ENCODE results near the gene GM2A. TPM values are rescaled to one million over a fixed set of nuclear protein-coding genes. Genes with fewer than 3 reads are reported as not detected.
"Not testable (repeated sequence)": the region's sequence is repeated elsewhere in the genome, so short reads cannot be mapped to it uniquely, and the experiment has no call there.

GM2A gene
- total RNA-seq, 1 donor from 2014 or later: 15.4 TPM

GRCh38 chr5:151235239-151235571 lies 17.8 kb upstream of the GM2A start:
- not testable (repeated sequence) for H3K27ac Mint-ChIP-seq; DNase-seq; H3K4me3 Mint-ChIP-seq; H3K9me3 Mint-ChIP-seq; H3K27me3 Mint-ChIP-seq; H3K36me3 Mint-ChIP-seq (ENCODE audit: low read depth)
- peaks cover 12% of the 10 kb centered on the region for H3K4me1 Mint-ChIP-seq
- intact Hi-C loops (cut with micrococcal nuclease): loop anchor here (5.0 kb wide), 1 partner anchor 108 kb away; no protein-coding TSS in a partner anchor

DNA sequence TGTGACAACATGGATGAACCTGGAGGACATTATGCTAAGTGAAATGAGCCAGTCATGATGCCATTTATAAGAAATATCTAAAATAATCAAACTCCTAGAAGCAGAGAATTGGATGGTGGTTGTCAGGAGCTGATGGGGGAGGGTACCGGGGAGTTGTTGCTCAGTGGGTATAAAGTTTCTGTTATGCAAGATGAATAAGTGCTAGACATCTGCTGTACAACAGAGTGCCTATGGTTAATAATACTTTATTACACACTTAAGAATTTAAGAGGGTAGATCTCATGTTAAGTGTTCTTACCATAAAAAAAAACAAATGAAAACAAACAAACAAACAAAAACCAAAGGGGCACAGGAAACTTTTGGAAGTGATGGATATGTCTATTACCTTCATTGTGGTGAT lies 16.1 kb upstream of the GM2A start:
- intact Hi-C loops (cut with micrococcal nuclease): loop anchor here (5.0 kb wide), 1 partner anchor 110 kb away; no protein-coding TSS in a partner anchor
- Mint-ChIP-seq H3K4me1 (peaks cover 14% of the 10 kb centered on the region), H3K4me3 (no peak overlapping the region)

GRCh38 chr5:151237685-151238084 lies 15.3 kb upstream of the GM2A start:
- Mint-ChIP-seq H3K9me3 (no peaks in the 10 kb centered on the region), H3K36me3 (ENCODE audit: low read depth) (peaks cover 2% of the 10 kb centered on the region), H3K4me3 (no peak overlapping the region), H3K4me1 (peaks cover 14% of the 10 kb centered on the region), H3K27ac (no peak overlapping the region), H3K27me3 (no peaks in the 10 kb centered on the region)
- no peak for DNase-seq
- intact Hi-C loops (cut with micrococcal nuclease): loop anchor here (2.0 to 5.0 kb wide), 2 partner anchors 13 to 110 kb away; partner anchors contain the start of gene CCDC69

More for the DNA sequence above, 16.1 kb upstream of the GM2A start:
- DNase-seq: no peak
- H3K9me3 Mint-ChIP-seq: no peaks in the 10 kb centered on the region
- no peak overlapping the region for H3K27ac Mint-ChIP-seq
- H3K36me3 Mint-ChIP-seq (ENCODE audit: low read depth): peaks cover 2% of the 10 kb centered on the region
- H3K27me3 Mint-ChIP-seq: no peaks in the 10 kb centered on the region

- Mint-ChIP-seq H3K27ac (no peak overlapping the region), H3K4me3 (no peak overlapping the region), H3K4me1 (peaks cover 14% of the 10 kb centered on the region), H3K27me3 (no peaks in the 10 kb centered on the region), H3K36me3 (ENCODE audit: low read depth) (peaks cover 2% of the 10 kb centered on the region), H3K9me3 (no peaks in the 10 kb centered on the region)
- intact Hi-C loops (cut with micrococcal nuclease): loop anchor here (2.0 to 5.0 kb wide), 2 partner anchors 14 to 111 kb away; partner anchors contain the start of gene CCDC69
- DNase-seq: no peak
Observed at GRCh38 chr5:151238303-151238741, 14.7 kb upstream of the GM2A start.

DNA sequence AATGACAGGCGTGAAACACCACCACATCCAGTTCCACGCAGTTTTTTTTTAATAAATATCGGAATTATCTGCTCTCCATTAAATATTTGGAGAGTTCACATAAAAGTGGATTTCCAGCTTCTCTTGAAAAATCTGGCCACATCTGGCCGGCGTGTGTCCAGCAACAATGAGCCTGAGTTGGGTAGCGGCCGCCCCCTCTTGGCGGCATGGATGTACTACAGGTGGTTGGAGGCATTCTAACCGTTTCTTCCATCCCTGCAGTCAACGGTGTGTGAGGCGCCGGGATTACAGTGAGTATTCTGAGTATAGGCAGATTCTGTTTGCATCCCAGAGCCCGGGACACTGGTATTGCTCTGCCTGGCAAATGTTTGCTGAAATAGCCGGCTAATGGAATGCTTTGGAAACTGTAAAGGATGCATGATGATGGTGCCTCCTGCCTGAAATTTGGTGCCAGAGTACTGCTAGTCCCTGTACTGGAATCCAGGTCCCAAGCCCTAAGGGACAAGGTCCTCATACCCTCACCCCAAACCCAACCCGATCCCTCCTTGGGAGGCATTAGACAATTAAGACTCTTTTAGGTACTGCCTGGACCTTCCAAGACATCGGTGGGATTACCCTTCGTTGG lies 13.6 kb upstream of the GM2A start:
- peak; percentile 80 for DNase-seq
- Mint-ChIP-seq H3K9me3 (no peaks in the 10 kb centered on the region), H3K27ac (no peak overlapping the region), H3K27me3 (no peaks in the 10 kb centered on the region), H3K36me3 (ENCODE audit: low read depth) (peaks cover 2% of the 10 kb centered on the region), H3K4me1 (peaks cover 21% of the 10 kb centered on the region), H3K4me3 (no peak overlapping the region)
- intact Hi-C loops (cut with micrococcal nuclease): loop anchor here (2.0 to 5.0 kb wide), 2 partner anchors 15 to 112 kb away; partner anchors contain the start of gene CCDC69

DNA sequence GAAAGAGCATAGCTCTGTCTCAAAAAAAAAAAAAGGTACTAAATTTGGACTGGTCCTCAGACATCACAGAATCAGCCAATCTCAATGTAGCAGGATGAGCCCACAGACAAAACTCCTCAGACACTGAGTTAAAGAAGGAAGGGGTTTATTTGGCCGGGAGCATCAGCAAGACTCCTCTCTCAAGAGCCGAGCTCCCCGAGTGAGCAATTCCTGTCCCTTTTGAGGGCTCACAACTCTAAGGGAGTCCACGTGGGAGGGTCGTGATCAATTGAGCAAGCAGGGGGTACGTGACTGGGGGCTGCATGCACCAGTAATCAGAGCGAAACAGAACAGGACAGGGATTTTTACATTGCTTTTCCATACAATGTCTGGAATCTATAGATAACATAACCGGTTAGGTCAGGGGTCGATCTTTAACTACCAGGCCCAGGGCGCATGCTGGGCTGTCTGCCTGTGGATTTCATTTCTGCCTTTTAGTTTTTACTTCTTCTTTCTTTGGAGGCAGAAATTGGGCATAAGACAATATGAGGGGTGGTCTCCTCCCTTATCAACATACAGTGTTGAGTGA lies 12.6 kb upstream of the GM2A start:
- H3K9me3 Mint-ChIP-seq; H3K36me3 Mint-ChIP-seq (ENCODE audit: low read depth); intact Hi-C loops (cut with micrococcal nuclease); DNase-seq; H3K27me3 Mint-ChIP-seq; H3K4me3 Mint-ChIP-seq; H3K27ac Mint-ChIP-seq: not testable (repeated sequence)
- H3K4me1 Mint-ChIP-seq: peaks cover 20% of the 10 kb centered on the region

DNA sequence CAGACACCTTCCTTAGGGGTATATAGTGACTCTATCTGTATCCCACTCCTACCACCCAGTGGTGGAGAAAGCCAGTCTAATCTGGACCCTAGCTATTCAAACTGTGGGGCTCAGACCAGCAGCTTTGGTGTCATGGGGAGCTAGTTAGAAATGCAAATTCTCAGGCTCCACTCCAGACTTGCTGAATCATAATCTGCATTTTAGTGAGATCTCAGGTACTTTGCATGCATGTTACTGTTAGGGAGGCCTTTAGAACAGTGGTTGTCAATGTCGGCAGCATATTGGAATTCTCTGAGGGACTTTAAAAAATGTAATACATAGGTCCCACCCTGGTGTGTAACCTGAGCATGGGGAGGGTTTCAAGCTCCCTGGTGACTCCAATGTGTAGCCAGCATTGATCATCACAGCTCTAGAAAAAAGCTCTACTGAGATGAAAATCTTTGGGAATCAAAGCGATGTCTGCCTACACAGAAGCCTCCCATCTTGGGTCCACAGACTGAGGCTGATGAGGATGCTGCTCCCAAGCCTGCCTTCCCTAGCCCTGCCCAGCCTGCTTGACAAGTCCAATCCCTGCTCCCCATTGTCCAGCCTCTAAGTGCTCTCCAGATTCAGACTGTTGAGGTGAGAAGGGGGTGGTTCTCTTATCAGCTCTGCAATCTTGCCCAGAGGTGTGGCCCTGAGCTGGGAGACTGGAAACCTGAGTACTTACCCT lies 11.9 kb upstream of the GM2A start:
- intact Hi-C loops (cut with micrococcal nuclease): no loop called here
- H3K4me3 Mint-ChIP-seq: no peak overlapping the region
- no peaks in the 10 kb centered on the region for H3K9me3 Mint-ChIP-seq
- no peak overlapping the region for H3K27ac Mint-ChIP-seq
- no peak for DNase-seq
- no peaks in the 10 kb centered on the region for H3K36me3 Mint-ChIP-seq (ENCODE audit: low read depth)
- peaks cover 24% of the 10 kb centered on the region for H3K4me1 Mint-ChIP-seq
- no peaks in the 10 kb centered on the region for H3K27me3 Mint-ChIP-seq

- DNase-seq: no peak
- Mint-ChIP-seq H3K4me3 (no peak overlapping the region), H3K27ac (no peak overlapping the region), H3K4me1 (peaks cover 24% of the 10 kb centered on the region), H3K27me3 (no peaks in the 10 kb centered on the region), H3K9me3 (no peaks in the 10 kb centered on the region), H3K36me3 (ENCODE audit: low read depth) (no peaks in the 10 kb centered on the region)
- intact Hi-C loops (cut with micrococcal nuclease): no loop called here
Observed at GRCh38 chr5:151243127-151243526, 9.9 kb upstream of the GM2A start.

DNA sequence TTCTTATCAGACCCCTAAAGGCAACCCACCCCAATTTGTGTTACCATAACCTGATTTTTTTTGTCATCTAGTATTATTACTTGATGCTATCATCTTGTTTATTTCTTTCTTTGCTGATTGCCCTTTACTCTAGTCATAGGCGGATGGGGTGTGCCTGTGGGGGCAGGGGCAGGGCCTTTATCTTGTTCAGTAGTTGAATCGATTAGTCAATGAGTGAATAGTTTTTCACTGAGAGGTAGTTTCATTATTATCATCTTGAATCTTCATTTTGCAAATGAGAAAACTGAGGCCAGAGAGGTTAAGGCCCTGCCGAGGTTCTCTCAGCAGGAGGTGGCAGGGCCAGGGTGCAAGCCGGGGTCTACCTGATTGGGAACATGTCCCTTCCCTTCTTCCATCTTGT lies 9.4 kb upstream of the GM2A start:
- Mint-ChIP-seq H3K9me3 (no peaks in the 10 kb centered on the region), H3K27me3 (no peaks in the 10 kb centered on the region), H3K36me3 (ENCODE audit: low read depth) (no peaks in the 10 kb centered on the region), H3K4me3 (no peak overlapping the region), H3K27ac (no peak overlapping the region), H3K4me1 (peaks cover 24% of the 10 kb centered on the region)
- intact Hi-C loops (cut with micrococcal nuclease): no loop called here
- no peak for DNase-seq

DNA sequence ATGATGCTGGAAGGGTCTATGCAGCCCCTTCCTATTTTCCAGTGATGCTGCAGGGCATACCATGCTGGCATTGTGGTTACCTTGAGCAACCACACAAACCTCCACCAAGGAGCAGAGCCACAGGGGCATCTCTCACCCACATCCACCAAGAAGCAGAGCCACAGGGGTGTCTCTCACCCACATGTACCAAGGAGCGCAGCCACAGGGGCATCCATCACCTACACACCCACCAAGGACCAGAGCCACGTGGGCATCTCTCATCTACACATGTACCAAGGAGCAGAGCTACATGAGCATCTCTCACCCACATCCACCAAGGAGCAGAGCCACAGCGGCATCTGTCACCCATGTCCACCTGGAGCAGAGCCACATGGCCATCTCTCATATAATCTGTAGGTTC lies 8.8 kb upstream of the GM2A start:
- intact Hi-C loops (cut with micrococcal nuclease): no loop called here
- DNase-seq: no peak
- Mint-ChIP-seq H3K27me3 (no peaks in the 10 kb centered on the region), H3K27ac (no peak overlapping the region), H3K4me1 (peaks cover 23% of the 10 kb centered on the region), H3K9me3 (no peaks in the 10 kb centered on the region), H3K4me3 (no peak overlapping the region), H3K36me3 (ENCODE audit: low read depth) (no peaks in the 10 kb centered on the region)

- Mint-ChIP-seq H3K4me1 (peaks cover 23% of the 10 kb centered on the region), H3K4me3 (no peak overlapping the region), H3K9me3 (no peaks in the 10 kb centered on the region), H3K36me3 (ENCODE audit: low read depth) (no peaks in the 10 kb centered on the region), H3K27me3 (no peaks in the 10 kb centered on the region), H3K27ac (no peak overlapping the region)
- DNase-seq: no peak
- intact Hi-C loops (cut with micrococcal nuclease): no loop called here
Observed at GRCh38 chr5:151245680-151246219, 7.2 kb upstream of the GM2A start.

GRCh38 chr5:151248651-151249050 lies 4.3 kb upstream of the GM2A start:
- no peak overlapping the region for H3K4me3 Mint-ChIP-seq
- no peaks in the 10 kb centered on the region for H3K9me3 Mint-ChIP-seq
- no peaks in the 10 kb centered on the region for H3K27me3 Mint-ChIP-seq
- no peak overlapping the region for H3K27ac Mint-ChIP-seq
- H3K4me1 Mint-ChIP-seq: peaks cover 32% of the 10 kb centered on the region
- intact Hi-C loops (cut with micrococcal nuclease): no loop called here
- H3K36me3 Mint-ChIP-seq (ENCODE audit: low read depth): no peaks in the 10 kb centered on the region
- DNase-seq: no peak

- no peak for DNase-seq
- no peaks in the 10 kb centered on the region for H3K9me3 Mint-ChIP-seq
- no peaks in the 10 kb centered on the region for H3K27me3 Mint-ChIP-seq
- no peaks in the 10 kb centered on the region for H3K36me3 Mint-ChIP-seq (ENCODE audit: low read depth)
- intact Hi-C loops (cut with micrococcal nuclease): no loop called here
- H3K4me1 Mint-ChIP-seq: peaks cover 32% of the 10 kb centered on the region
- no peak overlapping the region for H3K27ac Mint-ChIP-seq
- H3K4me3 Mint-ChIP-seq: no peak overlapping the region
Observed at GRCh38 chr5:151249281-151249680, 3.7 kb upstream of the GM2A start.

Measured in activated CD4-positive, alpha-beta T cell treated with anti-CD3 and anti-CD28 coated beads, Interleukin-2, amount 10 ng/mL, durations not matched to agents 24 days and 14 days (primary cell).